HepG2 (cell line): ENCODE data around the gene BCAS4. TPM values are rescaled to one million over a fixed set of nuclear protein-coding genes. Genes with fewer than 3 reads are reported as not detected.

Source experiments
- ERF ChIP-seq: IDR thresholded peaks from 2 replicates; pipeline ENCODE4 v1.6.1; 2018; ENCODE audit warnings: missing biosample characterization, missing genetic modification reagents
- FIP1L1 ChIP-seq: fragments of 200-400 bp; formaldehyde crosslinking; IDR thresholded peaks from 2 replicates; pipeline ENCODE4 v1.6.1; 2018; ENCODE audit warnings: low read depth, mild to moderate bottlenecking, low read length, moderate library complexity, borderline replicate concordance; ENCODE audit not compliant: insufficient read depth
- GATA4 ChIP-seq: sonication (generic); IDR thresholded peaks from 2 replicates; pipeline ENCODE4 v1.6.1; 2016; ENCODE audit warnings: antibody characterized with exemption, low read depth, borderline replicate concordance
- HHEX ChIP-seq: IDR thresholded peaks from 2 replicates; pipeline ENCODE4 v1.6.1; 2016; ENCODE audit warnings: control low read depth
- IRF2 ChIP-seq: IDR thresholded peaks from 2 replicates; pipeline ENCODE4 v1.6.1; 2018; ENCODE audit warnings: missing genetic modification reagents, missing compliant biosample characterization
- NCOA2 ChIP-seq: sonication (generic); formaldehyde crosslinking; IDR thresholded peaks from 2 replicates; pipeline ENCODE4 v1.8.0; 2022; ENCODE audit warnings: inconsistent platforms
- NFATC3 ChIP-seq: sonication (generic); formaldehyde crosslinking; IDR thresholded peaks from 2 replicates; pipeline ENCODE4 v1.5.1; 2020; ENCODE audit warnings: mild to moderate bottlenecking, missing genetic modification reagents
- RNF2 ChIP-seq: fragments of 450-650 bp; conservative IDR thresholded peaks from 2 replicates; pipeline ENCODE4 v1.6.1; 2016; ENCODE audit warnings: low read depth
- SCMH1 ChIP-seq: sonication (generic); formaldehyde crosslinking; IDR thresholded peaks from 2 replicates; pipeline ENCODE4 v1.9.0; 2021; ENCODE audit warnings: missing genetic modification reagents, mild to moderate bottlenecking, borderline replicate concordance
- SIX4 ChIP-seq: sonication (generic); formaldehyde crosslinking; IDR thresholded peaks from 2 replicates; pipeline ENCODE4 v1.4.0; 2020; ENCODE audit warnings: missing genetic modification reagents
- SKIL ChIP-seq: sonication (generic); formaldehyde crosslinking; IDR thresholded peaks from 2 replicates; pipeline ENCODE4 v1.8.0; 2022; ENCODE audit warnings: missing genetic modification reagents, mild to moderate bottlenecking, moderate library complexity, borderline replicate concordance
- TFDP2 ChIP-seq: sonication (generic); formaldehyde crosslinking; IDR thresholded peaks from 2 replicates; pipeline ENCODE4 v1.4.0; 2020; ENCODE audit warnings: missing genetic modification reagents
- TP53 ChIP-seq: sonication (generic); formaldehyde crosslinking; conservative IDR thresholded peaks from 2 replicates; pipeline ENCODE4 v1.4.0; 2020; ENCODE audit warnings: missing genetic modification reagents
- ZBTB21 ChIP-seq: sonication (generic); formaldehyde crosslinking; IDR thresholded peaks from 2 replicates; pipeline ENCODE4 v1.4.0; 2020; ENCODE audit warnings: missing genetic modification reagents
- ZMYM4 ChIP-seq: sonication (generic); formaldehyde crosslinking; IDR thresholded peaks from 2 replicates; pipeline ENCODE4 v1.8.1; 2023; ENCODE audit warnings: mild to moderate bottlenecking, missing genetic modification reagents
- ZNF251 ChIP-seq: sonication (generic); formaldehyde crosslinking; IDR thresholded peaks from 2 replicates; pipeline ENCODE4 v1.9.0; 2021; ENCODE audit warnings: mild to moderate bottlenecking, missing genetic modification reagents
- ZNF414 ChIP-seq: sonication (generic); formaldehyde crosslinking; IDR thresholded peaks from 2 replicates; pipeline ENCODE4 v1.5.0; 2020; ENCODE audit warnings: missing genetic modification reagents
- ZNF44 ChIP-seq: sonication (generic); formaldehyde crosslinking; IDR thresholded peaks from 2 replicates; pipeline ENCODE4 v1.5.1; 2020; ENCODE audit warnings: mild to moderate bottlenecking, missing genetic modification reagents
- ZNF510 ChIP-seq: sonication (generic); formaldehyde crosslinking; IDR thresholded peaks from 2 replicates; pipeline ENCODE4 v1.4.0; 2020; ENCODE audit warnings: low read depth, mild to moderate bottlenecking, missing genetic modification reagents
- ZNF770 ChIP-seq: sonication (generic); formaldehyde crosslinking; IDR thresholded peaks from 2 replicates; pipeline ENCODE4 v1.5.0; 2020; ENCODE audit warnings: mild to moderate bottlenecking, missing genetic modification reagents
- ZNF776 ChIP-seq: sonication (generic); formaldehyde crosslinking; IDR thresholded peaks from 2 replicates; pipeline ENCODE4 v1.4.0; 2020; ENCODE audit warnings: mild to moderate bottlenecking, missing genetic modification reagents
- ZNF782 ChIP-seq: sonication (generic); formaldehyde crosslinking; IDR thresholded peaks from 2 replicates; pipeline ENCODE4 v1.4.0; 2020; ENCODE audit warnings: missing genetic modification reagents, mild to moderate bottlenecking, borderline replicate concordance
- ZNF788 ChIP-seq: sonication (generic); formaldehyde crosslinking; IDR thresholded peaks from 2 replicates; pipeline ENCODE4 v1.5.0; 2020; ENCODE audit warnings: mild to moderate bottlenecking, missing genetic modification reagents, borderline replicate concordance
- ZNF841 ChIP-seq: sonication (generic); formaldehyde crosslinking; IDR thresholded peaks from 2 replicates; pipeline ENCODE4 v1.8.1; 2023; ENCODE audit warnings: missing genetic modification reagents, borderline replicate concordance
- ZNF878 ChIP-seq: sonication (generic); formaldehyde crosslinking; IDR thresholded peaks from 2 replicates; pipeline ENCODE4 v1.8.1; 2023; ENCODE audit warnings: mild to moderate bottlenecking, missing genetic modification reagents, moderate library complexity
- ZSCAN22 ChIP-seq: sonication (generic); formaldehyde crosslinking; IDR thresholded peaks from 2 replicates; pipeline ENCODE4 v1.4.0; 2020; ENCODE audit warnings: mild to moderate bottlenecking, missing genetic modification reagents
- polyA plus RNA-seq, 8 experiments: library from polyadenylated mRNA; depleted of rRNA in 3 of 8; stranded (reverse) in 7 of 8; unstranded in 1 of 8; fragments of >200 nt; fragmentation: Illumina TruSeq in 4 of 8; extraction: Trizol in 4 of 8; gene quantifications; 2 replicates each; pipeline versions ENCODE4 v1.2.1 to v1.2.3, GENCODE V29; 2011 to 2016; ENCODE audit warnings: low read depth in 4 of 8, missing spikeins in 1 of 8, mixed read lengths in 1 of 8; ENCODE audit not compliant: insufficient read depth in 1 of 8
- total RNA-seq, 5 experiments: library from RNA; depleted of rRNA; stranded (reverse); fragments of >200 nt; fragmentation: Illumina TruSeq; extraction: Trizol; gene quantifications; 2 replicates each; pipeline ENCODE4 v1.2.3, GENCODE V29; 2016; ENCODE audit warnings: low read depth in 1 of 5

The BCAS4 gene
- total and polyA plus RNA-seq, 2 of the 13 experiments (the other 11 are each of a cell fraction or from before 2014, with no cell fraction given): 7.2 to 8.0 TPM

- TF ChIP-seq TFDP2 (CRISPR knock-in tag) (peak; percentile 96), ZNF878 (CRISPR knock-in tag) (no peak), ZNF251 (CRISPR knock-in tag) (no peak), SIX4 (CRISPR knock-in tag) (peak; percentile 78), TP53 (CRISPR knock-in tag) (peak; percentile 89; the same call in 1 of the 2 replicates), RNF2 (0 out of 2 replicates have a peak, but pooled peaks have one; percentile 48), ZNF841 (CRISPR knock-in tag) (no peak), ZNF782 (CRISPR knock-in tag) (peak; percentile 95; the same call in 1 of the 2 replicates), ZNF44 (CRISPR knock-in tag) (peak; percentile 92; the same call in 1 of the 2 replicates), ZNF788 (CRISPR knock-in tag) (peak; percentile 98; the same call in 1 of the 2 replicates), ZNF414 (CRISPR knock-in tag) (no peak; the same call in 1 of the 2 replicates), HHEX (CRISPR knock-in tag) (no peak), ZSCAN22 (CRISPR knock-in tag) (no peak), ZNF770 (CRISPR knock-in tag) (peak; percentile 89), NFATC3 (CRISPR knock-in tag) (0 out of 2 replicates have a peak, but pooled peaks have one; percentile 58), SCMH1 (CRISPR knock-in tag) (no peak), FIP1L1 (no peak), ZNF510 (CRISPR knock-in tag) (no peak), ZBTB21 (CRISPR knock-in tag) (peak; percentile 47; the same call in 1 of the 2 replicates), GATA4 (no peak), ZNF776 (CRISPR knock-in tag) (no peak), NCOA2 (CRISPR knock-in tag) (peak; percentile 68; the same call in 1 of the 2 replicates), IRF2 (CRISPR knock-in tag) (peak; percentile 79), ERF (CRISPR knock-in tag) (peak; percentile 92), ZMYM4 (CRISPR knock-in tag) (peak; percentile 91; the same call in 1 of the 2 replicates), SKIL (CRISPR knock-in tag) (no peak)
Observed at GRCh38 chr20:50790651-50791277, 4.1 kb upstream of the BCAS4 start (continued).
